ENCODE measurements around the gene EML5. TPM values are rescaled to one million over a fixed set of nuclear protein-coding genes. Genes with fewer than 3 reads are reported as not detected.

EML5 gene
- total and polyA plus RNA-seq, 2 of the 13 experiments (the other 11 are each of a cell fraction or from before 2014, with no cell fraction given) = 0.11 TPM; not detected in 1

GRCh38 chr14:88562831-88563686 lies 229.7 kb downstream of the EML5 start, which contains the start of gene ZC3H14 (continued):
- TF ChIP-seq, protein P1, sequence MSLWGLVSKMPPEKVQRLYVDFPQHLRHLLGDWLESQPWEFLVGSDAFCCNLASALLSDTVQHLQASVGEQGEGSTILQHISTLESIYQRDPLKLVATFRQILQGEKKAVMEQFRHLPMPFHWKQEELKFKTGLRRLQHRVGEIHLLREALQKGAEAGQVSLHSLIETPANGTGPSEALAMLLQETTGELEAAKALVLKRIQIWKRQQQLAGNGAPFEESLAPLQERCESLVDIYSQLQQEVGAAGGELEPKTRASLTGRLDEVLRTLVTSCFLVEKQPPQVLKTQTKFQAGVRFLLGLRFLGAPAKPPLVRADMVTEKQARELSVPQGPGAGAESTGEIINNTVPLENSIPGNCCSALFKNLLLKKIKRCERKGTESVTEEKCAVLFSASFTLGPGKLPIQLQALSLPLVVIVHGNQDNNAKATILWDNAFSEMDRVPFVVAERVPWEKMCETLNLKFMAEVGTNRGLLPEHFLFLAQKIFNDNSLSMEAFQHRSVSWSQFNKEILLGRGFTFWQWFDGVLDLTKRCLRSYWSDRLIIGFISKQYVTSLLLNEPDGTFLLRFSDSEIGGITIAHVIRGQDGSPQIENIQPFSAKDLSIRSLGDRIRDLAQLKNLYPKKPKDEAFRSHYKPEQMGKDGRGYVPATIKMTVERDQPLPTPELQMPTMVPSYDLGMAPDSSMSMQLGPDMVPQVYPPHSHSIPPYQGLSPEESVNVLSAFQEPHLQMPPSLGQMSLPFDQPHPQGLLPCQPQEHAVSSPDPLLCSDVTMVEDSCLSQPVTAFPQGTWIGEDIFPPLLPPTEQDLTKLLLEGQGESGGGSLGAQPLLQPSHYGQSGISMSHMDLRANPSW (CRISPR knock-in tag; IDR thresholded peaks at IDR 0.05; ENCODE audit: borderline replicate concordance) = 0 out of 2 replicates have a peak, but pooled peaks have one; percentile 56
- TF ChIP-seq JUN (CRISPR knock-in tag; IDR thresholded peaks at IDR 0.05) (peak; percentile 60; the same call in 1 of the 2 replicates), MAX (IDR thresholded peaks at IDR 0.05) (peak; percentile 89), MED8 (CRISPR knock-in tag; IDR thresholded peaks at IDR 0.05; ENCODE audit: insufficient replicate concordance) (peak; percentile 86), ZNF782 (CRISPR knock-in tag; IDR thresholded peaks at IDR 0.05; ENCODE audit: borderline replicate concordance) (peak; percentile 96), ZNF296 (CRISPR knock-in tag; conservative IDR thresholded peaks at IDR 0.05) (0 out of 2 replicates have a peak, but pooled peaks have one; percentile 22), ZZZ3 (CRISPR knock-in tag; IDR thresholded peaks at IDR 0.05; ENCODE audit: borderline replicate concordance) (0 out of 2 replicates have a peak, but pooled peaks have one; percentile 65), RBM22 (optimal IDR thresholded peaks at IDR 0.05; ENCODE audit: low read length) (peak; percentile 37), YEATS2 (CRISPR knock-in tag; IDR thresholded peaks at IDR 0.05; ENCODE audit: borderline replicate concordance) (peak; percentile 82; the same call in 1 of the 2 replicates), FOXK1 (CRISPR knock-in tag; IDR thresholded peaks at IDR 0.05; ENCODE audit: borderline replicate concordance, low read depth) (peak; percentile 17; the same call in 1 of the 2 replicates), RELA (CRISPR knock-in tag; IDR thresholded peaks at IDR 0.05) (peak; percentile 33; the same call in 1 of the 2 replicates), ZNF839 (CRISPR knock-in tag; IDR thresholded peaks at IDR 0.05; ENCODE audit: borderline replicate concordance) (0 out of 2 replicates have a peak, but pooled peaks have one; percentile 76), MAFG (CRISPR knock-in tag; IDR thresholded peaks at IDR 0.05) (no peak), SP4 (CRISPR knock-in tag; IDR thresholded peaks at IDR 0.05) (peak; percentile 73), HOXA3 (CRISPR knock-in tag; IDR thresholded peaks at IDR 0.05) (peak; percentile 67), ZMAT5 (CRISPR knock-in tag; IDR thresholded peaks at IDR 0.05; ENCODE audit: borderline replicate concordance, low read depth) (no peak), SP1 (IDR thresholded peaks at IDR 0.05) (no peak), SP1 (CRISPR knock-in tag; IDR thresholded peaks at IDR 0.05) (0 out of 2 replicates have a peak, but pooled peaks have one; percentile 64), ZNF567 (CRISPR knock-in tag; IDR thresholded peaks at IDR 0.05; ENCODE audit: borderline replicate concordance) (peak; percentile 35; the same call in 1 of the 2 replicates), ZNF30 (CRISPR knock-in tag; IDR thresholded peaks at IDR 0.05) (no peak), CBX5 (CRISPR knock-in tag; IDR thresholded peaks at IDR 0.05; ENCODE audit: borderline replicate concordance) (peak; percentile 53; the same call in 1 of the 2 replicates), ARNT2 (CRISPR knock-in tag; IDR thresholded peaks at IDR 0.05; ENCODE audit: low read depth) (peak; percentile 77), FOSL2 (CRISPR knock-in tag; IDR thresholded peaks at IDR 0.05) (peak; percentile 6; the same call in 1 of the 2 replicates), ZNF761 (CRISPR knock-in tag; conservative IDR thresholded peaks at IDR 0.05) (peak; percentile 97; the same call in 1 of the 2 replicates)
- TF ChIP-seq, protein P2, sequence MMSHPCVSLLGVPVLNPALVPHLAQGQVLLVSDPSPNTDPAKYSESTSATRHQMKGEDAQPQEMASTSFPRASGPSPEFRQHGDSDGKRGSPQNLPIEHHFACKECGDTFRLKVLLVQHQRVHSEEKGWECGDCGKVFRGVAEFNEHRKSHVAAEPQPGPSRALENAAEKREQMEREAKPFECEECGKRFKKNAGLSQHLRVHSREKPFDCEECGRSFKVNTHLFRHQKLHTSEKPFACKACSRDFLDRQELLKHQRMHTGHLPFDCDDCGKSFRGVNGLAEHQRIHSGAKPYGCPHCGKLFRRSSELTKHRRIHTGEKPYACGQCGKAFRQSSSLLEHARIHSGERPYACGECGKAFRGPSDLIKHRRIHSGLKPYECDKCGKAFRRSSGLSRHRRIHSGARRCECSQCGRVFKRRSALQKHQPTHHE (CRISPR knock-in tag; IDR thresholded peaks at IDR 0.05; ENCODE audit: borderline replicate concordance) = peak; percentile 86
